ENCODE measurements around the gene ZNF350.
"Not testable (repeated sequence)": the region's sequence is repeated elsewhere in the genome, so short reads cannot be mapped to it uniquely, and the experiment has no call there.

Gene ZNF350

DNA sequence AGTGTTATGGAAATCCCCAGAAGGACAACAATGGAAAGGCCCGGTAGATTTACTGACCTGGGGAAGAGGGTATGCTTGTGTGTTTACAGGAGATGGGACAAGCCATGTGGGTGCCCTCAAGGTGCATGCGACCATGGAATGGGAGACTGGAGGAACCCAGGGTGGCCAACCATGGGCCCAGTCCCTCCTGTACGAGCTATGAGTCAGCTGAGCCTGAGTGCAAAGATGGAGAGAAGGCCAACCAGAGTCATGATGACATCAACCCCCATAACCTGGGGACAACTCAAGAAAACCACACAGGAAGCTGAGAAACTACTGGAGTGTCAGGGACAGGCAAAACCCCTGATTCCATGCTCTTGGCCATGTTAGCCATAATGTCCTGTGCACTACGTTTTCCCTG is 7.8 kb downstream of the ZNF350 start:
- no peak overlapping the region for H3K4me2 ChIP-seq (ENCODE audit: low read length)
- no peaks in the 10 kb centered on the region for H3K4me1 ChIP-seq (ENCODE audit: low read length)
- H2AFZ ChIP-seq (ENCODE audit: low read depth, low read length): no peak overlapping the region
- no peak overlapping the region for H3K9ac ChIP-seq (ENCODE audit: low read length)
- no peaks in the 10 kb centered on the region for H4K20me1 ChIP-seq (ENCODE audit: insufficient read depth, low read length)
- no peak overlapping the region for H3K4me3 ChIP-seq (ENCODE audit: low read length)
- no peaks in the 10 kb centered on the region for H3K27me3 ChIP-seq (ENCODE audit: low read depth, low read length)
- peaks cover 13% of the 10 kb centered on the region for H3K9me3 ChIP-seq (ENCODE audit: insufficient read depth, low read length)
- no peaks in the 10 kb centered on the region for H3K36me3 ChIP-seq (replicated peaks; ENCODE audit: low read depth, low read length)
- no peak overlapping the region for H3K27ac ChIP-seq (ENCODE audit: low read length)
- TF ChIP-seq EZH2phosphoT487 (IDR thresholded peaks at IDR 0.05; ENCODE audit: low read depth): no peak
- TF ChIP-seq, protein P1, sequence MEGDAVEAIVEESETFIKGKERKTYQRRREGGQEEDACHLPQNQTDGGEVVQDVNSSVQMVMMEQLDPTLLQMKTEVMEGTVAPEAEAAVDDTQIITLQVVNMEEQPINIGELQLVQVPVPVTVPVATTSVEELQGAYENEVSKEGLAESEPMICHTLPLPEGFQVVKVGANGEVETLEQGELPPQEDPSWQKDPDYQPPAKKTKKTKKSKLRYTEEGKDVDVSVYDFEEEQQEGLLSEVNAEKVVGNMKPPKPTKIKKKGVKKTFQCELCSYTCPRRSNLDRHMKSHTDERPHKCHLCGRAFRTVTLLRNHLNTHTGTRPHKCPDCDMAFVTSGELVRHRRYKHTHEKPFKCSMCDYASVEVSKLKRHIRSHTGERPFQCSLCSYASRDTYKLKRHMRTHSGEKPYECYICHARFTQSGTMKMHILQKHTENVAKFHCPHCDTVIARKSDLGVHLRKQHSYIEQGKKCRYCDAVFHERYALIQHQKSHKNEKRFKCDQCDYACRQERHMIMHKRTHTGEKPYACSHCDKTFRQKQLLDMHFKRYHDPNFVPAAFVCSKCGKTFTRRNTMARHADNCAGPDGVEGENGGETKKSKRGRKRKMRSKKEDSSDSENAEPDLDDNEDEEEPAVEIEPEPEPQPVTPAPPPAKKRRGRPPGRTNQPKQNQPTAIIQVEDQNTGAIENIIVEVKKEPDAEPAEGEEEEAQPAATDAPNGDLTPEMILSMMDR (IDR thresholded peaks at IDR 0.05; ENCODE audit: low read depth, low read length): no peak
- H3K79me2 ChIP-seq (ENCODE audit: low read length): no peaks in the 10 kb centered on the region

DNA sequence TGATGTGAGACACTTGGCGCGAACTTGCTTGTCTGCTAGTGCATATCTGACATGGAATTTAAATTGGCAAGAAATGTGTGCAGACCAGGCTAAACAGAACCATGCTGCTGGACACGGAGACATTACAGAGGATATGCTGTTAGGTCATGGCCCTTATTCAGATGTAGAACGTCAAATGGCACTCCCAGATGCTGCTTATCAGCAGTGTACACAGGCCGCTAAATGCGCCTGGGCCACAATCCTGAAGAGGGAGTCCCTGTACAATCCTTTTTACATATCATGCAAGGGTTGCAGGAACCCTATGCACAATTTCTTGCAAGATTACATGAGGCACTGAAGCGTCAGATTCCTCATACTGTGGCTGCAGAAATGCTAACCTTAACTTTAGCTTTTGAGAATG is 9.3 kb downstream of the ZNF350 start:
- Histone ChIP-seq H3K4me1 (ENCODE audit: low read length) (no peaks in the 10 kb centered on the region), H3K27me3 (ENCODE audit: low read depth, low read length) (no peaks in the 10 kb centered on the region), H3K27ac (ENCODE audit: low read length) (no peak overlapping the region), H2AFZ (ENCODE audit: low read depth, low read length) (no peak overlapping the region), H3K4me2 (ENCODE audit: low read length) (no peak overlapping the region), H3K9me3 (ENCODE audit: insufficient read depth, low read length) (peaks cover 18% of the 10 kb centered on the region), H3K9ac (ENCODE audit: low read length) (no peak overlapping the region), H3K4me3 (ENCODE audit: low read length) (no peak overlapping the region), H3K79me2 (ENCODE audit: low read length) (no peaks in the 10 kb centered on the region), H4K20me1 (ENCODE audit: insufficient read depth, low read length) (no peaks in the 10 kb centered on the region), H3K36me3 (replicated peaks; ENCODE audit: low read depth, low read length) (no peaks in the 10 kb centered on the region)
- TF ChIP-seq EZH2phosphoT487 (IDR thresholded peaks at IDR 0.05; ENCODE audit: low read depth): no peak
- TF ChIP-seq, protein P1 (IDR thresholded peaks at IDR 0.05; ENCODE audit: low read depth, low read length): no peak

- Histone ChIP-seq H3K79me2 (ENCODE audit: low read length) (no peaks in the 10 kb centered on the region), H4K20me1 (ENCODE audit: insufficient read depth, low read length) (no peaks in the 10 kb centered on the region), H3K36me3 (replicated peaks; ENCODE audit: low read depth, low read length) (no peaks in the 10 kb centered on the region), H3K27me3 (ENCODE audit: low read depth, low read length) (no peaks in the 10 kb centered on the region), H3K4me3 (ENCODE audit: low read length) (no peak overlapping the region), H3K4me2 (ENCODE audit: low read length) (no peak overlapping the region), H3K9ac (ENCODE audit: low read length) (no peak overlapping the region), H3K9me3 (ENCODE audit: insufficient read depth, low read length) (peaks cover 18% of the 10 kb centered on the region), H2AFZ (ENCODE audit: low read depth, low read length) (no peak overlapping the region), H3K4me1 (ENCODE audit: low read length) (no peaks in the 10 kb centered on the region), H3K27ac (ENCODE audit: low read length) (no peak overlapping the region)
- TF ChIP-seq EZH2phosphoT487 (IDR thresholded peaks at IDR 0.05; ENCODE audit: low read depth): no peak
- TF ChIP-seq, protein P1 (IDR thresholded peaks at IDR 0.05; ENCODE audit: low read depth, low read length): no peak
Measured at GRCh38 chr19:51976852-51977251, 9.8 kb downstream of the ZNF350 start.

DNA sequence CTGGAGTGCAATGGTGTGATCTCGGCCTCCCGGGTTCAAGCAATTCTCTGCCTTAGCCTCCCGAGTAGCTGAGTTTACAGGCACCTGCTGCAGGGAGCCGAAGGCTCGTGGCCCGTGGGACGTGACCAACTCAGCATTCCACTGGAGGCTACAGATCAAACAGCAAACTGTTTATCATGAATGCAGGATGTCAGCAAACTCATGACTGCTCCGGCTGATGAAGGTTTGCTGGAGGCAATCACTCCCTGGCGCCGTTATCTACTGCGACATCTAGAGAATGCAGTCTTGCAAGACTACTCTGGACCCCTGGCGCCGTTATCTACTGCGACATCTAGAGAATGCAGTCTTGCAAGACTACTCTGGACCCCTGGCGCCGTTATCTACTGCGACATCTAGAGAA is 10.9 kb downstream of the ZNF350 start:
- H4K20me1 ChIP-seq (ENCODE audit: insufficient read depth, low read length); H3K27ac ChIP-seq (ENCODE audit: low read length); H2AFZ ChIP-seq (ENCODE audit: low read depth, low read length); H3K79me2 ChIP-seq (ENCODE audit: low read length); H3K36me3 ChIP-seq (replicated peaks; ENCODE audit: low read depth, low read length); H3K4me2 ChIP-seq (ENCODE audit: low read length); H3K27me3 ChIP-seq (ENCODE audit: low read depth, low read length); H3K9ac ChIP-seq (ENCODE audit: low read length); H3K4me3 ChIP-seq (ENCODE audit: low read length); H3K4me1 ChIP-seq (ENCODE audit: low read length): not testable (repeated sequence)
- H3K9me3 ChIP-seq (ENCODE audit: insufficient read depth, low read length): peaks cover 23% of the 10 kb centered on the region

GRCh38 chr19:51971624-51972023 is 15.0 kb downstream of the ZNF350 start:
- no peaks in the 10 kb centered on the region for H3K79me2 ChIP-seq (ENCODE audit: low read length)
- TF ChIP-seq, protein P1 (IDR thresholded peaks at IDR 0.05; ENCODE audit: low read depth, low read length): no peak
- no peak for TF ChIP-seq EZH2phosphoT487 (IDR thresholded peaks at IDR 0.05; ENCODE audit: low read depth)
- H3K27me3 ChIP-seq (ENCODE audit: low read depth, low read length): no peaks in the 10 kb centered on the region
- no peak overlapping the region for H3K4me3 ChIP-seq (ENCODE audit: low read length)
- no peak overlapping the region for H3K27ac ChIP-seq (ENCODE audit: low read length)
- no peaks in the 10 kb centered on the region for H4K20me1 ChIP-seq (ENCODE audit: insufficient read depth, low read length)
- H2AFZ ChIP-seq (ENCODE audit: low read depth, low read length): no peak overlapping the region
- peaks cover 35% of the 10 kb centered on the region for H3K9me3 ChIP-seq (ENCODE audit: insufficient read depth, low read length)
- no peak overlapping the region for H3K4me2 ChIP-seq (ENCODE audit: low read length)
- no peak overlapping the region for H3K9ac ChIP-seq (ENCODE audit: low read length)
- no peaks in the 10 kb centered on the region for H3K4me1 ChIP-seq (ENCODE audit: low read length)
- no peaks in the 10 kb centered on the region for H3K36me3 ChIP-seq (replicated peaks; ENCODE audit: low read depth, low read length)
